Mesenchymal stem cell (in vitro differentiated cells and primary cell): ENCODE measurements around the gene IRX5. TPM values are rescaled to one million over a fixed set of nuclear protein-coding genes. Genes with fewer than 3 reads are reported as not detected.
A peak's percentile ranks its signal among the peaks of the same experiment; 100 is the strongest.

Experiments
- DNase-seq: peaks from one replicate; pipeline ENCODE4 v3.0.0-alpha.2; 2013
- H2AFZ ChIP-seq: one replicate; pipeline ENCODE4 v1.6.1; 2013; ENCODE audit warnings: low read depth, mild to moderate bottlenecking, control low read depth, inconsistent platforms, low read length, moderate library complexity
- H2AK5ac ChIP-seq: 2 replicates; pipeline ENCODE4 v1.6.1; 2013; ENCODE audit warnings: low read length, moderate library complexity, mild to moderate bottlenecking, inconsistent platforms; ENCODE audit not compliant: severe bottlenecking
- H2BK120ac ChIP-seq: one replicate; pipeline ENCODE4 v1.6.1; 2013; ENCODE audit warnings: low read depth, mild to moderate bottlenecking, inconsistent platforms, low read length, moderate library complexity
- H2BK12ac ChIP-seq, 2 experiments: one replicate each; pipeline ENCODE4 v1.6.1; 2013; ENCODE audit warnings: inconsistent platforms in 2 of 2, low read length in 2 of 2, mild to moderate bottlenecking in 2 of 2, moderate library complexity in 2 of 2, control low read depth in 1 of 2
- H2BK15ac ChIP-seq: one replicate; pipeline ENCODE4 v1.6.1; 2013; ENCODE audit warnings: mild to moderate bottlenecking, low read depth, inconsistent platforms; ENCODE audit not compliant: poor library complexity, severe bottlenecking
- H2BK5ac ChIP-seq: 2 replicates; pipeline ENCODE4 v1.6.1; 2013; ENCODE audit warnings: low read depth, mild to moderate bottlenecking, low read length, control low read depth, inconsistent platforms; ENCODE audit not compliant: poor library complexity, severe bottlenecking
- H3K14ac ChIP-seq, 2 experiments: one replicate each; pipeline ENCODE4 v1.6.1; 2013; ENCODE audit warnings: inconsistent platforms in 2 of 2, low read length in 2 of 2, control low read depth in 1 of 2, mild to moderate bottlenecking in 1 of 2, moderate library complexity in 1 of 2
- H3K18ac ChIP-seq, 2 experiments: one replicate each; pipeline ENCODE4 v1.6.1; 2013; ENCODE audit warnings: inconsistent platforms in 2 of 2, low read length in 2 of 2, control low read depth in 1 of 2, low read depth in 1 of 2, mild to moderate bottlenecking in 1 of 2
- H3K23ac ChIP-seq, 2 experiments: one replicate each; pipeline ENCODE4 v1.6.1; 2013; ENCODE audit warnings: inconsistent platforms in 2 of 2, low read length in 2 of 2, mild to moderate bottlenecking in 2 of 2, moderate library complexity in 2 of 2, control low read depth in 1 of 2
- H3K27ac ChIP-seq: 2 replicates; pipeline ENCODE4 v1.5.1; 2013; ENCODE audit warnings: mild to moderate bottlenecking, moderate library complexity, low read length, control low read depth, inconsistent platforms; ENCODE audit not compliant: poor library complexity, severe bottlenecking
- H3K27me3 ChIP-seq, 2 experiments: 2 replicates each; pipeline versions ENCODE4 v1.6.1 to v1.7.0; 2013; ENCODE audit warnings: low read length in 2 of 2, mild to moderate bottlenecking in 2 of 2, moderate library complexity in 2 of 2, control low read depth in 1 of 2, inconsistent platforms in 1 of 2; ENCODE audit not compliant: control insufficient read depth in 1 of 2, insufficient read depth in 1 of 2
- H3K36me3 ChIP-seq, 2 experiments: 2 replicates each; pipeline versions ENCODE4 v1.6.1 to v1.7.0; 2013; ENCODE audit warnings: low read length in 2 of 2, control low read depth in 1 of 2, inconsistent platforms in 1 of 2, low read depth in 1 of 2, mild to moderate bottlenecking in 1 of 2; ENCODE audit not compliant: insufficient read depth in 2 of 2, control insufficient read depth in 1 of 2
- H3K4ac ChIP-seq, 2 experiments: one replicate each; pipeline ENCODE4 v1.6.1; 2013; ENCODE audit warnings: inconsistent platforms in 2 of 2, low read length in 2 of 2, mild to moderate bottlenecking in 2 of 2, moderate library complexity in 2 of 2, control low read depth in 1 of 2, low read depth in 1 of 2
- H3K4me1 ChIP-seq: 2 replicates; pipeline ENCODE4 v1.6.1; 2013; ENCODE audit warnings: low read depth, low read length, control low read depth; ENCODE audit not compliant: control insufficient read depth, insufficient read depth
- H3K4me2 ChIP-seq: 2 replicates; pipeline ENCODE4 v1.6.1; 2013; ENCODE audit warnings: low read length, mild to moderate bottlenecking, inconsistent platforms; ENCODE audit not compliant: poor library complexity, severe bottlenecking
- H3K4me3 ChIP-seq, 2 experiments: 2 replicates each; pipeline versions ENCODE4 v1.5.1 to v1.7.0; 2013; ENCODE audit warnings: low read length in 2 of 2, mild to moderate bottlenecking in 2 of 2, control low read depth in 1 of 2, low read depth in 1 of 2; ENCODE audit not compliant: insufficient read depth in 1 of 2
- H3K79me1 ChIP-seq: replicated peaks from 2 replicates; pipeline ENCODE4 v1.6.1; 2013; ENCODE audit warnings: mild to moderate bottlenecking, control low read depth, low read length, inconsistent platforms; ENCODE audit not compliant: poor library complexity, severe bottlenecking
- H3K9ac ChIP-seq: 2 replicates; pipeline ENCODE4 v1.7.0; 2013; ENCODE audit warnings: mild to moderate bottlenecking, low read length, moderate library complexity
- H3K9me3 ChIP-seq: 2 replicates; pipeline ENCODE4 v1.7.0; 2013; ENCODE audit warnings: mild to moderate bottlenecking, low read length; ENCODE audit not compliant: control insufficient read depth
- H4K8ac ChIP-seq: one replicate; pipeline ENCODE4 v1.6.1; 2013; ENCODE audit warnings: inconsistent platforms, mild to moderate bottlenecking, low read length, moderate library complexity
- H4K91ac ChIP-seq: one replicate; pipeline ENCODE4 v1.6.1; 2013; ENCODE audit warnings: mild to moderate bottlenecking, low read length, inconsistent platforms
- WGBS: methylation state at CpG from one replicate; pipeline ENCODE4 v1.1.7; 2013; ENCODE audit warnings: mixed read lengths; 5-methylcytosine and 5-hydroxymethylcytosine counted together
- polyA plus RNA-seq, 2 experiments: library from polyadenylated mRNA; stranded (reverse); fragments of 200-250 nt; gene quantifications; one replicate each; pipeline ENCODE4 v1.2.3, GENCODE V29; 2013

The IRX5 gene
- 0.06 TPM for polyA plus RNA-seq (2013, experiment 1 of 2)
- polyA plus RNA-seq (2013, experiment 2 of 2) = 0.05 TPM

GRCh38 chr16:54930005-54930868, at the start of gene IRX5:
IRX5 (plus strand) TSS chr16:54930865; CDS start chr16:54931199, 334 bp downstream.
- peak within 1 kb of the TSS; percentile 94 for H3K9ac ChIP-seq
- H2AFZ ChIP-seq = peak within 1 kb of the TSS; percentile 20
- H4K91ac ChIP-seq = no peak within 1 kb of the TSS
- peak within 1 kb of the TSS; percentile 76 to 95 for H3K4me3 ChIP-seq
- no peak within 1 kb of the TSS for H2BK5ac ChIP-seq
- DNase-seq = peak; percentile 94
- H3K4me1 ChIP-seq = peaks cover 25% of the 10 kb centered on the region
- H4K8ac ChIP-seq = no peak within 1 kb of the TSS
- peak within 1 kb of the TSS in 1 of 2 experiments; percentile 31 for H2BK12ac ChIP-seq
- peaks cover 1% of the 10 kb centered on the region for H3K79me1 ChIP-seq
- H3K9me3 ChIP-seq = no peaks in the 10 kb centered on the region
- H2BK120ac ChIP-seq = peak within 1 kb of the TSS; percentile 27
- H3K18ac ChIP-seq = peak within 1 kb of the TSS in 1 of 2 experiments; percentile 55
- peak within 1 kb of the TSS in 1 of 2 experiments; percentile 65 for H3K23ac ChIP-seq
- 0% methylated on average over 50 of the region's 71 CpGs for WGBS
- H3K4me2 ChIP-seq = peak within 1 kb of the TSS; percentile 97
- no peak within 1 kb of the TSS for H2AK5ac ChIP-seq
- peak within 1 kb of the TSS; percentile 69 for H3K27ac ChIP-seq
- H3K4ac ChIP-seq = peak within 1 kb of the TSS in 1 of 2 experiments; percentile 30
- H3K27me3 ChIP-seq = peaks cover 3 to 23% of the 10 kb centered on the region in 2 experiments
- H3K14ac ChIP-seq = no peak within 1 kb of the TSS
- H3K36me3 ChIP-seq = peaks cover 3 to 6% of the 10 kb centered on the region in 2 experiments
- H2BK15ac ChIP-seq = no peak within 1 kb of the TSS

- no peak overlapping the region for H2BK12ac ChIP-seq
- H2AK5ac ChIP-seq = no peak overlapping the region
- no peak overlapping the region for H2BK5ac ChIP-seq
- WGBS = 0% methylated on average over 1 of the region's 2 CpGs
- H4K91ac ChIP-seq = no peak overlapping the region
- H3K27ac ChIP-seq = no peak overlapping the region
- no peak overlapping the region for H3K18ac ChIP-seq
- H3K36me3 ChIP-seq = no peaks in the 10 kb centered on the region
- no peak overlapping the region for H2BK120ac ChIP-seq
- H3K9me3 ChIP-seq = peaks cover 30% of the 10 kb centered on the region
- H3K4me1 ChIP-seq = peaks cover 2% of the 10 kb centered on the region
- H3K4ac ChIP-seq = no peak overlapping the region
- H2AFZ ChIP-seq = no peak overlapping the region
- H3K4me2 ChIP-seq = no peak overlapping the region
- no peaks in the 10 kb centered on the region for H3K27me3 ChIP-seq
- no peak overlapping the region for H3K23ac ChIP-seq
- no peak overlapping the region for H3K9ac ChIP-seq
- no peak overlapping the region for H3K14ac ChIP-seq
- H3K4me3 ChIP-seq = no peak overlapping the region
- no peaks in the 10 kb centered on the region for H3K79me1 ChIP-seq
- DNase-seq = no peak
- H2BK15ac ChIP-seq = no peak overlapping the region
- no peak overlapping the region for H4K8ac ChIP-seq
Observed at GRCh38 chr16:54882556-54882955, 48.1 kb upstream of the IRX5 start.

- no peak overlapping the region for H3K4me2 ChIP-seq
- WGBS = no CpG with 5 or more reads among the region's 1 CpG
Observed at GRCh38 chr16:54883358-54883757, 47.3 kb upstream of the IRX5 start.

GRCh38 chr16:54886078-54886477, 44.6 kb upstream of the IRX5 start:
- Histone ChIP-seq H3K4me2 (no peak overlapping the region), H3K23ac (no peak overlapping the region), H4K91ac (no peak overlapping the region), H3K27ac (no peak overlapping the region), H2BK15ac (no peak overlapping the region), H2AFZ (no peak overlapping the region), H3K4me3 (no peak overlapping the region), H2BK5ac (no peak overlapping the region), H2BK120ac (no peak overlapping the region), H3K18ac (no peak overlapping the region), H3K14ac (no peak overlapping the region), H3K9me3 (peaks cover 22% of the 10 kb centered on the region), H3K36me3 (no peaks in the 10 kb centered on the region), H3K4ac (no peak overlapping the region), H3K4me1 (no peaks in the 10 kb centered on the region), H3K9ac (no peak overlapping the region), H4K8ac (no peak overlapping the region), H2AK5ac (no peak overlapping the region), H3K27me3 (no peaks in the 10 kb centered on the region), H2BK12ac (no peak overlapping the region), H3K79me1 (no peaks in the 10 kb centered on the region)
- WGBS = 59% methylated on average over 1 of the region's 2 CpGs
- no peak for DNase-seq

More at GRCh38 chr16:54883358-54883757, 47.3 kb upstream of the IRX5 start:
- H3K27me3 ChIP-seq = no peaks in the 10 kb centered on the region
- H2BK120ac ChIP-seq = no peak overlapping the region
- no peak overlapping the region for H2BK15ac ChIP-seq
- H3K4me1 ChIP-seq = peaks cover 2% of the 10 kb centered on the region
- peaks cover 30% of the 10 kb centered on the region for H3K9me3 ChIP-seq
- H4K91ac ChIP-seq = no peak overlapping the region
- no peak overlapping the region for H3K14ac ChIP-seq
- no peaks in the 10 kb centered on the region for H3K79me1 ChIP-seq
- no peak overlapping the region for H3K23ac ChIP-seq
- H3K27ac ChIP-seq = no peak overlapping the region
- no peak overlapping the region for H2BK12ac ChIP-seq
- no peak overlapping the region for H2BK5ac ChIP-seq
- no peak for DNase-seq
- no peak overlapping the region for H2AK5ac ChIP-seq
- H3K9ac ChIP-seq = no peak overlapping the region
- no peaks in the 10 kb centered on the region for H3K36me3 ChIP-seq
- no peak overlapping the region for H3K4ac ChIP-seq
- H4K8ac ChIP-seq = no peak overlapping the region
- H3K18ac ChIP-seq = no peak overlapping the region
- no peak overlapping the region for H2AFZ ChIP-seq
- no peak overlapping the region for H3K4me3 ChIP-seq
